PC-9 (cell line): Measurements from ENCODE around the gene CRADD. TPM values are rescaled to one million over a fixed set of nuclear protein-coding genes. Genes with fewer than 3 reads are reported as not detected.

Experiments used
- BruUV-seq: library from RNA; stranded (reverse); fragments of 400-500 nt; replicated peaks from 2 replicates; lab custom pipeline; 2021; lab: Mats Ljungman, UMichigan
- CTCF ChIA-PET: fragments of 300-600 bp; sonication (Branson Sonifier 250); formaldehyde crosslinking; loops from one replicate; lab custom pipeline; 2022; ENCODE audit warnings: antibody characterized with exemption; lab: Charles Lee
- POLR2A ChIA-PET: fragments of 300-600 bp; sonication (Branson Sonifier 250); formaldehyde crosslinking; loops from one replicate; lab custom pipeline; 2022; ENCODE audit warnings: antibody characterized with exemption; ENCODE audit not compliant: unreplicated experiment; lab: Charles Lee
- DNase-seq, 2 experiments: peaks; one replicate each; pipeline versions ENCODE4 v3.0.0 to v3.0.0-alpha.2; 2015 to 2022; ENCODE audit warnings: mixed read lengths in 1 of 2
- H2AFZ ChIP-seq: fragments of 200-600 bp; sonication (generic); 2 replicates; pipeline ENCODE4 v1.8.1; 2017; ENCODE audit warnings: antibody characterized with exemption
- H3F3A ChIP-seq: fragments of 200-600 bp; sonication (generic); 2 replicates; pipeline ENCODE4 v1.8.1; 2017; ENCODE audit warnings: antibody characterized with exemption, mild to moderate bottlenecking, low read depth; ENCODE audit not compliant: insufficient read depth
- H3K27ac ChIP-seq: fragments of 200-600 bp; sonication (generic); 2 replicates; pipeline ENCODE4 v1.6.1; 2016; ENCODE audit warnings: mixed run types
- H3K27me3 ChIP-seq: fragments of 200-600 bp; sonication (generic); 2 replicates; pipeline ENCODE4 v1.6.1; 2016; ENCODE audit warnings: low read depth, mixed run types; ENCODE audit not compliant: insufficient read depth
- H3K36me3 ChIP-seq: fragments of 200-600 bp; sonication (generic); 2 replicates; pipeline ENCODE4 v1.6.1; 2016; ENCODE audit warnings: low read depth, mixed run types
- H3K4me1 ChIP-seq: fragments of 200-600 bp; sonication (generic); replicated peaks from 2 replicates; pipeline ENCODE4 v1.6.1; 2016; ENCODE audit warnings: mixed run types; ENCODE audit not compliant: insufficient read depth
- H3K4me2 ChIP-seq: fragments of 200-600 bp; sonication (generic); 2 replicates; pipeline ENCODE4 v1.6.1; 2017; ENCODE audit warnings: mixed run types
- H3K4me3 ChIP-seq: fragments of 200-600 bp; sonication (generic); 2 replicates; pipeline ENCODE4 v1.6.1; 2016; ENCODE audit warnings: mixed run types
- H3K79me2 ChIP-seq: fragments of 200-600 bp; sonication (generic); 2 replicates; pipeline ENCODE4 v1.6.1; 2017; ENCODE audit warnings: low read depth, mixed run types
- H3K9me2 ChIP-seq: fragments of 200-600 bp; sonication (generic); 2 replicates; pipeline ENCODE4 v1.8.1; 2017; ENCODE audit warnings: mild to moderate bottlenecking; ENCODE audit not compliant: insufficient read depth
- H3K9me3 ChIP-seq: fragments of 200-600 bp; sonication (generic); 2 replicates; pipeline ENCODE4 v1.8.1; 2016; ENCODE audit warnings: low read depth; ENCODE audit not compliant: insufficient read depth
- H4K20me1 ChIP-seq: fragments of 200-600 bp; sonication (generic); 2 replicates; pipeline ENCODE4 v1.8.1; 2017; ENCODE audit not compliant: insufficient read depth
- CTCF ChIP-seq: fragments of 200-600 bp; sonication (generic); conservative IDR thresholded peaks from 2 replicates; pipeline ENCODE4 v1.6.1; 2017; ENCODE audit warnings: mixed run types, antibody characterized with exemption, mild to moderate bottlenecking, moderate library complexity
- EZH2 ChIP-seq: fragments of 200-600 bp; sonication (generic); IDR thresholded peaks from 2 replicates; pipeline ENCODE4 v1.8.0; 2017; ENCODE audit warnings: antibody characterized with exemption, low read depth
- intact Hi-C: fragments of 100-400 bp; cut with micrococcal nuclease; formaldehyde crosslinking; loops from one replicate; pipeline ENCODE4 v1.10.0; 2022; ENCODE audit not compliant: unreplicated experiment
- total RNA-seq: library from RNA; stranded (reverse); gene quantifications from 2 replicates; pipeline ENCODE4 v1.2.3, GENCODE V29; 2021

The CRADD gene
- total RNA-seq, 1 experiment from 2014 or later = 7.6 TPM

- no peak overlapping the region for H3K4me2 ChIP-seq
- no peak overlapping the region for H3K4me3 ChIP-seq
- CTCF ChIA-PET = no interaction called here
- no peaks in the 10 kb centered on the region for H4K20me1 ChIP-seq
- H3K4me1 ChIP-seq = no peaks in the 10 kb centered on the region
- no peak for DNase-seq
- H3F3A ChIP-seq = no peaks in the 10 kb centered on the region
- intact Hi-C loops = no loop called here
- 0 out of 2 replicates have a peak, but pooled peaks cover 3% of the 10 kb centered on the region for H3K9me3 ChIP-seq
- TF ChIP-seq EZH2 (no peak), CTCF (no peak)
- no TSS peak for BruUV-seq
- no peak overlapping the region for H2AFZ ChIP-seq
- no peaks in the 10 kb centered on the region for H3K27me3 ChIP-seq
- POLR2A ChIA-PET = interaction anchor here (0.7 kb wide), 1 partner anchor 211 kb away, joined by 3 read pairs; no protein-coding TSS in a partner anchor
- no peaks in the 10 kb centered on the region for H3K36me3 ChIP-seq
- H3K79me2 ChIP-seq = no peaks in the 10 kb centered on the region
- H3K9me2 ChIP-seq = 0 out of 2 replicates have a peak, but pooled peaks cover 3% of the 10 kb centered on the region
- no peak overlapping the region for H3K27ac ChIP-seq
Measured at GRCh38 chr12:93667672-93668071, 9.5 kb upstream of the CRADD start.

- Histone ChIP-seq H3K4me3 (no peak overlapping the region), H3K27ac (no peak overlapping the region), H3F3A (no peaks in the 10 kb centered on the region), H3K27me3 (no peaks in the 10 kb centered on the region), H4K20me1 (no peaks in the 10 kb centered on the region), H3K4me2 (no peak overlapping the region), H3K9me2 (0 out of 2 replicates have a peak, but pooled peaks cover 3% of the 10 kb centered on the region), H3K79me2 (no peaks in the 10 kb centered on the region), H3K9me3 (0 out of 2 replicates have a peak, but pooled peaks cover 3% of the 10 kb centered on the region), H3K4me1 (no peaks in the 10 kb centered on the region), H3K36me3 (no peaks in the 10 kb centered on the region), H2AFZ (no peak overlapping the region)
- no peak for DNase-seq
- TF ChIP-seq CTCF (no peak), EZH2 (no peak)
- ChIA-PET CTCF (no interaction called here), POLR2A (no interaction called here)
- intact Hi-C loops = no loop called here
- BruUV-seq = no TSS peak
Measured at GRCh38 chr12:93668919-93669418, 8.2 kb upstream of the CRADD start.

DNA sequence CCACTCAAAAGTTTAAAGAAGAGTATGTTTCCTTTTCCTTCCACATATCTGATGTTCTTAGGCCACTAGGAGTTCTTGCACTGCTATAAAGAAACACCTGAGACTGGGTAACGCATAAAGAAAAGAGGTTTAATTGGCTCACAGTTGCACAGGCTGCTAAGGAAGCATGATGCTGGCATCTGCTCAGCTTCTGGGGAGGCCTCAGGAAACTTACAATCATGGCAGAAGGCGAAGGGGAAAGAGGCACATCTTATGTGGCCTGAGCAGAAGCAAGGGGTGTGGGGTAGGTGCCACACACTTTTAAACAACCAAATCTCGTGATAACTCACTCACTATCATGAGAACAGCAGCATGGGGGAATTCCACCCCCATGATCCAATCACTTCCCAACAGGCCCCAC is 7.7 kb upstream of the CRADD start:
- Histone ChIP-seq H3K4me3 (no peak overlapping the region), H4K20me1 (no peaks in the 10 kb centered on the region), H3K79me2 (no peaks in the 10 kb centered on the region), H2AFZ (no peak overlapping the region), H3K9me3 (0 out of 2 replicates have a peak, but pooled peaks cover 3% of the 10 kb centered on the region), H3K27me3 (no peaks in the 10 kb centered on the region), H3F3A (no peaks in the 10 kb centered on the region), H3K27ac (no peak overlapping the region), H3K4me1 (no peaks in the 10 kb centered on the region), H3K4me2 (no peak overlapping the region), H3K36me3 (no peaks in the 10 kb centered on the region), H3K9me2 (0 out of 2 replicates have a peak, but pooled peaks cover 3% of the 10 kb centered on the region)
- ChIA-PET CTCF (no interaction called here), POLR2A (no interaction called here)
- no TSS peak for BruUV-seq
- DNase-seq = no peak
- intact Hi-C loops = no loop called here
- TF ChIP-seq CTCF (no peak), EZH2 (no peak)
